ENCODE results near the gene PPP1R15A.
"Not testable (repeated sequence)": the region's sequence is repeated elsewhere in the genome, so short reads cannot be mapped to it uniquely, and the experiment has no call there.

The PPP1R15A gene

DNA sequence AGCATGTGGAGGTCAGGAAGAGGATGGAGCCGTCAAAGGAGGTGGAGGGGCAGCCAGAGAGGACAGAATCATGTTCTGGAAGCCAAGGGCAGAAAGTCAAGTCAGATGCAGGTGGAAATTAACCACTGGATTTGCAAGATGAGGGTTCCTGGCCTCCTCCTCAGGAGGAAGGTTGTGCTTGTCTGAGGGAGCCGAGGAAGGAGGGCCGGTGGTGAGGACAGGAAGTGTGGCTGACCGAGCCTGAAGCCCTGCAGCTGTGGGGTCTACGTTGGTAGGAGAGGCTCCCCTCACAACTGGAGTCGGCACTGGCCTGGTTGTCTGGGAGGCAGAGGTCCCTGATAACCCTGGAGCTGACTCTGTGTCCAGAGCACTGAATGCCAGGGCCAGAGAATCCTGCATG, 45.9 kb downstream of the PPP1R15A start:
- no peak for DNase-seq

GRCh38 chr19:48918801-48919247, 46.6 kb downstream of the PPP1R15A start:
- no peak for DNase-seq

- not testable (repeated sequence) for DNase-seq
Measured at GRCh38 chr19:48919271-48919670, 47.0 kb downstream of the PPP1R15A start.

DNA sequence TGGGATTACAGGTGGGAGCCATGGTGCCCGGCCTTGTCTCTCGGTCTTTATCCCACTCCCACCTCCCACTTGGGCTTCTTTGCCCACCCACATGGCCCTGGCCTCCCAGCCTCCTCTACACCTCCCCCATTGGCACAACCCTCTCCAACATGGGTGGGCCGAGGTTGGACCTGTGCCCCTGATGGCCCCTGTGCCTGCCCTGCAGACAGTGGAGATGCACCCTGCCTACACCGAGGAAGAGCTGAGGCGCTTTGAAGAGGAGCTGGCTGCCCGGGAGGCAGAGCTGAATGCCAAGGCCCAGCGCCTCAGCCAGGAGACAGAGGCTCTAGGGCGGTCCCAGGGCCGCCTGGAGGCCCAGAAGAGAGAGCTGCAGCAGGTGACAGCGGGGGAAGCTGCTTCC, 48.7 kb downstream of the PPP1R15A start:
- DNase-seq, result no peak

- no peak for DNase-seq
Measured at GRCh38 chr19:48921721-48922500, 49.7 kb downstream of the PPP1R15A start.

DNA sequence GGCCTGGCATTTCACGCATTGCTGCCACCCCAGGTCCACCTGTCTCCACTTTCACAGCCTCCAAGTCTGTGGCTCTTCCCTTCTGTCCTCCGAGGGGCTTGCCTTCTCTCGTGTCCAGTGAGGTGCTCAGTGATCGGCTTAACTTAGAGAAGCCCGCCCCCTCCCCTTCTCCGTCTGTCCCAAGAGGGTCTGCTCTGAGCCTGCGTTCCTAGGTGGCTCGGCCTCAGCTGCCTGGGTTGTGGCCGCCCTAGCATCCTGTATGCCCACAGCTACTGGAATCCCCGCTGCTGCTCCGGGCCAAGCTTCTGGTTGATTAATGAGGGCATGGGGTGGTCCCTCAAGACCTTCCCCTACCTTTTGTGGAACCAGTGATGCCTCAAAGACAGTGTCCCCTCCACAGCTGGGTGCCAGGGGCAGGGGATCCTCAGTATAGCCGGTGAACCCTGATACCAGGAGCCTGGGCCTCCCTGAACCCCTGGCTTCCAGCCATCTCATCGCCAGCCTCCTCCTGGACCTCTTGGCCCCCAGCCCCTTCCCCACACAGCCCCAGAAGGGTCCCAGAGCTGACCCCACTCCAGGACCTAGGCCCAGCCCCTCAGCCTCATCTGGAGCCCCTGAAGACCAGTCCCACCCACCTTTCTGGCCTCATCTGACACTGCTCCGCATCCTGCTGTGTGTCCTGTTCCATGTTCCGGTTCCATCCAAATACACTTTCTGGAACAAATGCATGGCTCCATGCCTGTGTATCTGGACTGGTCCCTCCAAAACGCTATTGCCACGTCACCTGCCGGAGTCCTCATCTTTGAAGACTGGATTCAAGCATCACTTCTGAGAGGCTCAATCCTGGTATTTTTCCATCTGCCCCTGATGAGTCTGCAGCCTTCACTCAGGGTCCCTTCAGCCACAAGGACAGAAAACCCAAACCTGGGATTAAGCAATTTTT, 50.6 kb downstream of the PPP1R15A start:
- no peak for DNase-seq

DNA sequence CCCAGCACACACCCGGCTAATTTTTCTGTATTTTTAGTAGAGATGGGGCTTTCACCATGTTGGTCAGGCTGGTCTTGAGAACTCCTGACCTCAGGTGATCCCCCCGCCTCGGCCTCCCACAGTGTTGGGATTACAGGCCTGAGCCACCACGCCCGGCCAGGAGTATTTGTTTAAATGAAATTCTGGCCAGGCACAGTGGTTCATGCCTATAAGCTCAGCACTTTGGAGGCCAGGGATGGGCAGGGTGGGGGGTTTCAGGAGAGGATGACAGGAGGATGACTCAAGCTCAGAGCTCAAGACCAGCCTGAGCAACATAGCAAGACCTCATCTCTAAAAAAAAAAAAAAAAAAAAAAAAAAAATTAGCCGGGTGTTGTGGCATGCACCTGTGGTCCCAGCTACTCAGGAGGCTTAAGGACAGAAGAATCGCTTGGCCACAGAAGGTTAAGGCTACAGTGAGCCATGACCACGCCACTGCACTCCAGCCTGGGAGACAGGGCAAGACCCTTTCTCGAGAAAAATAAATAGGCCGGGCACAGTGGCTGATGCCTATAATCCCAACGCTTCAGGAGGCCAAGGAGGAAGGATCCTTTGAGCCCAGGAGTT, 53.1 kb downstream of the PPP1R15A start:
- no peak for DNase-seq
